Measurements from ENCODE around the gene PLXNA2. TPM values are rescaled to one million over a fixed set of nuclear protein-coding genes. Genes with fewer than 3 reads are reported as not detected.

PLXNA2 gene
- polyA plus RNA-seq, 1 of the 3 experiments (the other 2 are of a cell fraction), result 8.5 TPM

GRCh38 chr1:208150833-208151458, 93.2 kb downstream of the PLXNA2 start:
- 74% methylated on average over 6 of the region's 6 CpGs for WGBS (ENCODE audit: low lambda C conversion rate)
- Histone ChIP-seq H3K9me2 (no peaks in the 10 kb centered on the region), H4K20me1 (ENCODE audit: insufficient read depth) (no peaks in the 10 kb centered on the region), H3K27ac (ENCODE audit: low read depth in 2 of 2, low read length in 1 of 2) (no peak overlapping the region), H3K4me1 (ENCODE audit: control insufficient read depth in 1 of 2, insufficient read depth in 2 of 2, low read depth in 1 of 2, low read length in 1 of 2) (peaks cover 0 to 17% of the 10 kb centered on the region in 2 experiments; a peak in 1 of 4 replicates), H3K79me2 (ENCODE audit: insufficient read depth) (peaks cover 22% of the 10 kb centered on the region; the same call in 1 of the 2 replicates), H3K4me3 (ENCODE audit: low read depth in 2 of 2, low read length in 1 of 2) (no peak overlapping the region), H3K27me3 (ENCODE audit: insufficient read depth) (no peaks in the 10 kb centered on the region), H3F3A (replicated peaks; ENCODE audit: insufficient read depth) (no peaks in the 10 kb centered on the region), H3K36me3 (replicated peaks in 1 of 2; ENCODE audit: control insufficient read depth in 1 of 2, insufficient read depth in 2 of 2, low read length in 1 of 2) (no peaks in the 10 kb centered on the region), H3K4me2 (no peak overlapping the region), H3K9ac (no peak overlapping the region), H2AFZ (ENCODE audit: low read depth) (no peak overlapping the region), H3K9me3 (no peaks in the 10 kb centered on the region)
- TF ChIP-seq, protein P1, sequence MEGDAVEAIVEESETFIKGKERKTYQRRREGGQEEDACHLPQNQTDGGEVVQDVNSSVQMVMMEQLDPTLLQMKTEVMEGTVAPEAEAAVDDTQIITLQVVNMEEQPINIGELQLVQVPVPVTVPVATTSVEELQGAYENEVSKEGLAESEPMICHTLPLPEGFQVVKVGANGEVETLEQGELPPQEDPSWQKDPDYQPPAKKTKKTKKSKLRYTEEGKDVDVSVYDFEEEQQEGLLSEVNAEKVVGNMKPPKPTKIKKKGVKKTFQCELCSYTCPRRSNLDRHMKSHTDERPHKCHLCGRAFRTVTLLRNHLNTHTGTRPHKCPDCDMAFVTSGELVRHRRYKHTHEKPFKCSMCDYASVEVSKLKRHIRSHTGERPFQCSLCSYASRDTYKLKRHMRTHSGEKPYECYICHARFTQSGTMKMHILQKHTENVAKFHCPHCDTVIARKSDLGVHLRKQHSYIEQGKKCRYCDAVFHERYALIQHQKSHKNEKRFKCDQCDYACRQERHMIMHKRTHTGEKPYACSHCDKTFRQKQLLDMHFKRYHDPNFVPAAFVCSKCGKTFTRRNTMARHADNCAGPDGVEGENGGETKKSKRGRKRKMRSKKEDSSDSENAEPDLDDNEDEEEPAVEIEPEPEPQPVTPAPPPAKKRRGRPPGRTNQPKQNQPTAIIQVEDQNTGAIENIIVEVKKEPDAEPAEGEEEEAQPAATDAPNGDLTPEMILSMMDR (IDR thresholded peaks at IDR 0.05), result no peak
- TF ChIP-seq ELF1 (IDR thresholded peaks at IDR 0.05), result no peak
- TF ChIP-seq SMC3 (IDR thresholded peaks at IDR 0.05; ENCODE audit: low read depth, low read length), result no peak
- no peak for TF ChIP-seq JUND (IDR thresholded peaks at IDR 0.05)
- TF ChIP-seq GATA2 (CRISPR knock-in tag; IDR thresholded peaks at IDR 0.05), result no peak
- no peak for TF ChIP-seq RFX5 (IDR thresholded peaks at IDR 0.05; ENCODE audit: low read length)
- no peak for TF ChIP-seq POLR2AphosphoS5 (IDR thresholded peaks at IDR 0.05; ENCODE audit: low read depth, low read length)
- no peak for TF ChIP-seq FOXM1 (IDR thresholded peaks at IDR 0.05; ENCODE audit: low read depth)
- TF ChIP-seq NFIC (IDR thresholded peaks at IDR 0.05; ENCODE audit: borderline replicate concordance), result no peak
- no peak for TF ChIP-seq REST (IDR thresholded peaks at IDR 0.05; ENCODE audit: low read depth, low read length)
- TF ChIP-seq TAF1 (IDR thresholded peaks at IDR 0.05; ENCODE audit: borderline replicate concordance, low read depth, low read length), result no peak
- TF ChIP-seq IRF3 (IDR thresholded peaks at IDR 0.05; ENCODE audit: low read depth, low read length), result no peak
- no peak for TF ChIP-seq TEAD4 (IDR thresholded peaks at IDR 0.05; ENCODE audit: borderline replicate concordance, insufficient read depth)
- TF ChIP-seq RCOR1 (IDR thresholded peaks at IDR 0.05; ENCODE audit: low read length), result no peak
- no peak for TF ChIP-seq RXRA (IDR thresholded peaks at IDR 0.05; ENCODE audit: borderline replicate concordance, low read depth)
- no peak for TF ChIP-seq MAX (IDR thresholded peaks at IDR 0.05; ENCODE audit: low read depth)
- TF ChIP-seq, protein P2, sequence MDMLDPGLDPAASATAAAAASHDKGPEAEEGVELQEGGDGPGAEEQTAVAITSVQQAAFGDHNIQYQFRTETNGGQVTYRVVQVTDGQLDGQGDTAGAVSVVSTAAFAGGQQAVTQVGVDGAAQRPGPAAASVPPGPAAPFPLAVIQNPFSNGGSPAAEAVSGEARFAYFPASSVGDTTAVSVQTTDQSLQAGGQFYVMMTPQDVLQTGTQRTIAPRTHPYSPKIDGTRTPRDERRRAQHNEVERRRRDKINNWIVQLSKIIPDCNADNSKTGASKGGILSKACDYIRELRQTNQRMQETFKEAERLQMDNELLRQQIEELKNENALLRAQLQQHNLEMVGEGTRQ (IDR thresholded peaks at IDR 0.05; ENCODE audit: borderline replicate concordance, low read depth, low read length), result no peak
- TF ChIP-seq RAD21 (IDR thresholded peaks at IDR 0.05; ENCODE audit: low read length), result no peak
- ChIA-PET POLR2A (interaction anchor here (1.1 kb wide), 1 partner anchor 21 kb away, joined by 3 read pairs; no protein-coding TSS in a partner anchor), CTCF (interaction anchor here (0.6 to 2.5 kb wide), 8 partner anchors 9 to 1417 kb away, joined by 3 to 13 read pairs (median 4); no protein-coding TSS in a partner anchor)
- no peak for DNase-seq

Measured in SK-N-SH (cell line).